GM12878 (cell line): ENCODE measurements around the gene MOV10L1. TPM values are rescaled to one million over a fixed set of nuclear protein-coding genes. Genes with fewer than 3 reads are reported as not detected.

Experiments used
- E4F1 ChIP-seq: fragments of 450-650 bp; IDR thresholded peaks from 2 replicates; pipeline ENCODE4 v1.6.1; 2018; ENCODE audit warnings: borderline replicate concordance, mild to moderate bottlenecking; ENCODE audit not compliant: partially characterized antibody
- JUNB ChIP-seq: IDR thresholded peaks from 2 replicates; pipeline ENCODE4 v1.6.1; 2016; ENCODE audit warnings: antibody characterized with exemption, mild to moderate bottlenecking
- NR2F1 ChIP-seq: fragments of 450-650 bp; conservative IDR thresholded peaks from 2 replicates; pipeline ENCODE4 v1.6.1; 2017; ENCODE audit warnings: mild to moderate bottlenecking
- RELB ChIP-seq: fragments of 450-650 bp; IDR thresholded peaks from 2 replicates; pipeline ENCODE4 v1.6.1; 2017; ENCODE audit warnings: low read depth, mild to moderate bottlenecking, moderate library complexity
- SKIL ChIP-seq: fragments of 450-650 bp; IDR thresholded peaks from 2 replicates; pipeline ENCODE4 v1.6.1; 2017; ENCODE audit warnings: mild to moderate bottlenecking, low read depth, inconsistent platforms; ENCODE audit not compliant: poor library complexity, severe bottlenecking
- YBX1 ChIP-seq: fragments of 450-650 bp; IDR thresholded peaks from 2 replicates; pipeline ENCODE4 v1.6.1; 2016; ENCODE audit warnings: antibody characterized with exemption
- ZNF622 ChIP-seq: fragments of 450-650 bp; IDR thresholded peaks from 2 replicates; pipeline ENCODE4 v1.6.1; 2017; ENCODE audit warnings: mild to moderate bottlenecking, inconsistent platforms
- polyA plus RNA-seq, 11 experiments: library from polyadenylated mRNA; depleted of rRNA in 4 of 11; unstranded in 6 of 11; stranded (reverse) in 5 of 11; fragments of >200 nt; fragmentation: Nextera tagmentation in 4 of 11; fragmentation: Illumina TruSeq in 1 of 11; extraction: Ambion mirVana in 4 of 11; extraction: Trizol in 1 of 11; gene quantifications; 1 replicate in 1 of 11; 2 replicates in 10 of 11; pipeline versions ENCODE4 v1.2.1 to v1.2.3, GENCODE V29; 2011 to 2016; ENCODE audit warnings: inconsistent platforms in 2 of 11, missing spikeins in 2 of 11, low read depth in 1 of 11
- total RNA-seq, 4 experiments: library from RNA; depleted of rRNA in 3 of 4; stranded (reverse); fragments of >200 nt in 3 of 4; fragmentation: Illumina TruSeq in 1 of 4; extraction: Trizol in 1 of 4; gene quantifications; 2 replicates each; pipeline versions ENCODE4 v1.2.1 to v1.2.3, GENCODE V29; 2013 to 2021

MOV10L1 gene
- total and polyA plus RNA-seq, 10 of the 15 experiments (the other 5 are each of a cell fraction or from before 2014, with no cell fraction given), result 0.22 TPM; not detected in 9

GRCh38 chr22:50184004-50184901 is 94.4 kb downstream of the MOV10L1 start (continued):
- TF ChIP-seq SKIL (no peak), NR2F1 (no peak), ZNF622 (no peak), RELB (no peak), YBX1 (no peak), E4F1 (no peak), JUNB (no peak)
- TF ChIP-seq, all 136 proteins: peak for 0
